PC-9 (cell line): ENCODE measurements around the gene ITGB5. TPM values are rescaled to one million over a fixed set of nuclear protein-coding genes. Genes with fewer than 3 reads are reported as not detected.

Experiments
- BruUV-seq: library from RNA; stranded (reverse); fragments of 400-500 nt; replicated peaks from 2 replicates; lab custom pipeline; 2021; lab: Mats Ljungman, UMichigan
- CTCF ChIA-PET: fragments of 300-600 bp; sonication (Branson Sonifier 250); formaldehyde crosslinking; loops from one replicate; lab custom pipeline; 2022; ENCODE audit warnings: antibody characterized with exemption; lab: Charles Lee
- POLR2A ChIA-PET: fragments of 300-600 bp; sonication (Branson Sonifier 250); formaldehyde crosslinking; loops from one replicate; lab custom pipeline; 2022; ENCODE audit warnings: antibody characterized with exemption; ENCODE audit not compliant: unreplicated experiment; lab: Charles Lee
- DNase-seq, 2 experiments: peaks; one replicate each; pipeline versions ENCODE4 v3.0.0 to v3.0.0-alpha.2; 2015 to 2022; ENCODE audit warnings: mixed read lengths in 1 of 2
- H2AFZ ChIP-seq: fragments of 200-600 bp; sonication (generic); 2 replicates; pipeline ENCODE4 v1.8.1; 2017; ENCODE audit warnings: antibody characterized with exemption
- H3F3A ChIP-seq: fragments of 200-600 bp; sonication (generic); 2 replicates; pipeline ENCODE4 v1.8.1; 2017; ENCODE audit warnings: antibody characterized with exemption, mild to moderate bottlenecking, low read depth; ENCODE audit not compliant: insufficient read depth
- H3K27ac ChIP-seq: fragments of 200-600 bp; sonication (generic); 2 replicates; pipeline ENCODE4 v1.6.1; 2016; ENCODE audit warnings: mixed run types
- H3K27me3 ChIP-seq: fragments of 200-600 bp; sonication (generic); 2 replicates; pipeline ENCODE4 v1.6.1; 2016; ENCODE audit warnings: low read depth, mixed run types; ENCODE audit not compliant: insufficient read depth
- H3K36me3 ChIP-seq: fragments of 200-600 bp; sonication (generic); 2 replicates; pipeline ENCODE4 v1.6.1; 2016; ENCODE audit warnings: low read depth, mixed run types
- H3K4me1 ChIP-seq: fragments of 200-600 bp; sonication (generic); replicated peaks from 2 replicates; pipeline ENCODE4 v1.6.1; 2016; ENCODE audit warnings: mixed run types; ENCODE audit not compliant: insufficient read depth
- H3K4me2 ChIP-seq: fragments of 200-600 bp; sonication (generic); 2 replicates; pipeline ENCODE4 v1.6.1; 2017; ENCODE audit warnings: mixed run types
- H3K4me3 ChIP-seq: fragments of 200-600 bp; sonication (generic); 2 replicates; pipeline ENCODE4 v1.6.1; 2016; ENCODE audit warnings: mixed run types
- H3K79me2 ChIP-seq: fragments of 200-600 bp; sonication (generic); 2 replicates; pipeline ENCODE4 v1.6.1; 2017; ENCODE audit warnings: low read depth, mixed run types
- H3K9me2 ChIP-seq: fragments of 200-600 bp; sonication (generic); 2 replicates; pipeline ENCODE4 v1.8.1; 2017; ENCODE audit warnings: mild to moderate bottlenecking; ENCODE audit not compliant: insufficient read depth
- H3K9me3 ChIP-seq: fragments of 200-600 bp; sonication (generic); 2 replicates; pipeline ENCODE4 v1.8.1; 2016; ENCODE audit warnings: low read depth; ENCODE audit not compliant: insufficient read depth
- H4K20me1 ChIP-seq: fragments of 200-600 bp; sonication (generic); 2 replicates; pipeline ENCODE4 v1.8.1; 2017; ENCODE audit not compliant: insufficient read depth
- CTCF ChIP-seq: fragments of 200-600 bp; sonication (generic); conservative IDR thresholded peaks from 2 replicates; pipeline ENCODE4 v1.6.1; 2017; ENCODE audit warnings: mixed run types, antibody characterized with exemption, mild to moderate bottlenecking, moderate library complexity
- EZH2 ChIP-seq: fragments of 200-600 bp; sonication (generic); IDR thresholded peaks from 2 replicates; pipeline ENCODE4 v1.8.0; 2017; ENCODE audit warnings: antibody characterized with exemption, low read depth
- intact Hi-C: fragments of 100-400 bp; cut with micrococcal nuclease; formaldehyde crosslinking; loops from one replicate; pipeline ENCODE4 v1.10.0; 2022; ENCODE audit not compliant: unreplicated experiment
- total RNA-seq: library from RNA; stranded (reverse); gene quantifications from 2 replicates; pipeline ENCODE4 v1.2.3, GENCODE V29; 2021

The ITGB5 gene
- total RNA-seq, 1 experiment from 2014 or later: 226 TPM

- no peak for DNase-seq
- TF ChIP-seq CTCF (peak; percentile 31; the same call in 1 of the 2 replicates), EZH2 (no peak)
Observed at GRCh38 chr3:124923833-124924232, 36.7 kb upstream of the ITGB5 start.

GRCh38 chr3:124920718-124921117, 33.6 kb upstream of the ITGB5 start:
- no peak for DNase-seq
- Histone ChIP-seq H3K27me3 (no peaks in the 10 kb centered on the region), H3K36me3 (no peaks in the 10 kb centered on the region), H2AFZ (no peak overlapping the region), H4K20me1 (no peaks in the 10 kb centered on the region), H3F3A (no peaks in the 10 kb centered on the region), H3K9me2 (no peaks in the 10 kb centered on the region), H3K9me3 (no peaks in the 10 kb centered on the region), H3K4me2 (no peak overlapping the region), H3K79me2 (no peaks in the 10 kb centered on the region), H3K4me3 (no peak overlapping the region), H3K4me1 (no peaks in the 10 kb centered on the region), H3K27ac (no peak overlapping the region)
- CTCF ChIA-PET: no interaction called here
- POLR2A ChIA-PET: interaction anchor here (0.5 to 0.6 kb wide), 2 partner anchors 10 to 344 kb away, joined by 6 to 17 read pairs; no protein-coding TSS in a partner anchor
- intact Hi-C loops: no loop called here
- no peak for TF ChIP-seq EZH2
- no peak for TF ChIP-seq CTCF
- BruUV-seq: no TSS peak

More at GRCh38 chr3:124923833-124924232, 36.7 kb upstream of the ITGB5 start:
- no peaks in the 10 kb centered on the region for H3K4me1 ChIP-seq
- H3F3A ChIP-seq: no peaks in the 10 kb centered on the region
- H3K9me3 ChIP-seq: no peaks in the 10 kb centered on the region
- H3K4me3 ChIP-seq: no peak overlapping the region
- H2AFZ ChIP-seq: no peak overlapping the region
- CTCF ChIA-PET: no interaction called here
- H4K20me1 ChIP-seq: no peaks in the 10 kb centered on the region
- H3K4me2 ChIP-seq: no peak overlapping the region
- H3K36me3 ChIP-seq: no peaks in the 10 kb centered on the region
- H3K27me3 ChIP-seq: no peaks in the 10 kb centered on the region
- BruUV-seq: no TSS peak
- no peaks in the 10 kb centered on the region for H3K9me2 ChIP-seq
- POLR2A ChIA-PET: no interaction called here
- intact Hi-C loops: no loop called here
- H3K27ac ChIP-seq: no peak overlapping the region
- no peaks in the 10 kb centered on the region for H3K79me2 ChIP-seq

GRCh38 chr3:124919756-124920155, 32.6 kb upstream of the ITGB5 start:
- Histone ChIP-seq H3K4me1 (no peaks in the 10 kb centered on the region), H4K20me1 (no peaks in the 10 kb centered on the region), H3K4me3 (no peak overlapping the region), H3K79me2 (no peaks in the 10 kb centered on the region), H3F3A (no peaks in the 10 kb centered on the region), H3K4me2 (no peak overlapping the region), H3K9me2 (no peaks in the 10 kb centered on the region), H2AFZ (no peak overlapping the region), H3K9me3 (no peaks in the 10 kb centered on the region), H3K27ac (no peak overlapping the region), H3K36me3 (no peaks in the 10 kb centered on the region), H3K27me3 (no peaks in the 10 kb centered on the region; the same call in 1 of the 2 replicates)
- no TSS peak for BruUV-seq
- CTCF ChIA-PET: no interaction called here
- intact Hi-C loops: no loop called here
- POLR2A ChIA-PET: no interaction called here
- TF ChIP-seq CTCF: no peak
- TF ChIP-seq EZH2: no peak
- DNase-seq: no peak
